GM18868 (cell line): ENCODE measurements around the gene KRT77.
"Not testable (repeated sequence)": the region's sequence is repeated elsewhere in the genome, so short reads cannot be mapped to it uniquely, and the experiment has no call there.

Experiments used
- ATAC-seq: cut with Tn5 transposase; IDR thresholded peaks from one replicate; pipeline ENCODE4 v1.9.1; 2021; ENCODE audit warnings: mild to moderate bottlenecking, moderate library complexity; ENCODE audit not compliant: unreplicated experiment

Gene KRT77

GRCh38 chr12:52679875-52680274 is 23.4 kb downstream of the KRT77 start:
- ATAC-seq = no peak

- ATAC-seq = no peak
Measured at GRCh38 chr12:52677671-52678070, 25.7 kb downstream of the KRT77 start.

GRCh38 chr12:52677126-52677525 is 26.2 kb downstream of the KRT77 start:
- ATAC-seq = no peak

GRCh38 chr12:52676163-52676562 is 27.2 kb downstream of the KRT77 start:
- ATAC-seq = no peak

- no peak for ATAC-seq
Measured at GRCh38 chr12:52675301-52675701, 28.0 kb downstream of the KRT77 start.

GRCh38 chr12:52674433-52674775 is 28.9 kb downstream of the KRT77 start:
- ATAC-seq = no peak

GRCh38 chr12:52673713-52674432 is 29.5 kb downstream of the KRT77 start:
- ATAC-seq = no peak

GRCh38 chr12:52673217-52673616 is 30.1 kb downstream of the KRT77 start:
- ATAC-seq = no peak

- ATAC-seq = no peak
Measured at GRCh38 chr12:52672321-52672933, 30.9 kb downstream of the KRT77 start.

- ATAC-seq = no peak
Measured at GRCh38 chr12:52670961-52671360, 32.4 kb downstream of the KRT77 start.

GRCh38 chr12:52670506-52670905 is 32.8 kb downstream of the KRT77 start:
- ATAC-seq = no peak

- ATAC-seq = not testable (repeated sequence)
Measured at GRCh38 chr12:52669941-52670340, 33.4 kb downstream of the KRT77 start.

GRCh38 chr12:52669426-52669825 is 33.9 kb downstream of the KRT77 start:
- ATAC-seq = no peak

GRCh38 chr12:52667931-52668330 is 35.4 kb downstream of the KRT77 start:
- no peak for ATAC-seq

GRCh38 chr12:52667509-52667908 is 35.8 kb downstream of the KRT77 start:
- ATAC-seq = no peak

- no peak for ATAC-seq
Measured at GRCh38 chr12:52666471-52666870, 36.9 kb downstream of the KRT77 start.

- no peak for ATAC-seq
Measured at GRCh38 chr12:52663420-52663819, 39.9 kb downstream of the KRT77 start.

GRCh38 chr12:52662918-52663229 is 40.5 kb downstream of the KRT77 start:
- ATAC-seq = no peak

- ATAC-seq = no peak
Measured at GRCh38 chr12:52662093-52662917, 41.0 kb downstream of the KRT77 start.

GRCh38 chr12:52661668-52662067 is 41.7 kb downstream of the KRT77 start:
- ATAC-seq = no peak

- no peak for ATAC-seq
Measured at GRCh38 chr12:52660934-52661499, 42.3 kb downstream of the KRT77 start.

GRCh38 chr12:52659951-52660350 is 43.4 kb downstream of the KRT77 start:
- ATAC-seq = no peak
